Activated B cell treated with CpG ODN at 0.5 μM for 24 hours (primary cell): ENCODE results near the gene CABLES1. TPM values are rescaled to one million over a fixed set of nuclear protein-coding genes. Genes with fewer than 3 reads are reported as not detected.

Experiments
- ATAC-seq: fragments of 200-7000 bp; cut with Tn5 transposase; one replicate; pipeline ENCODE4 v1.10.0; 2021; ENCODE audit warnings: low read depth, mild to moderate bottlenecking, moderate library complexity
- CTCF ChIA-PET: fragments of 350-600 bp; sonication (Branson Sonifier 250); formaldehyde crosslinking; loops from one replicate; lab custom pipeline; 2021; ENCODE audit warnings: antibody characterized with exemption; lab: Charles Lee
- POLR2A ChIA-PET: fragments of 350-600 bp; sonication (Branson Sonifier 250); formaldehyde crosslinking; loops from one replicate; lab custom pipeline; 2021; ENCODE audit warnings: antibody characterized with exemption; lab: Charles Lee
- DNase-seq: peaks from one replicate; pipeline ENCODE4 v3.0.0; 2022
- H3K27ac Mint-ChIP-seq: one replicate; pipeline ENCODE4 v1.8.0; 2020; ENCODE audit warnings: mixed read lengths
- H3K27me3 Mint-ChIP-seq: one replicate; pipeline ENCODE4 v1.8.0; 2021; ENCODE audit warnings: mixed read lengths
- H3K36me3 Mint-ChIP-seq: one replicate; pipeline ENCODE4 v1.8.0; 2021; ENCODE audit warnings: low read depth, mixed read lengths
- H3K4me1 Mint-ChIP-seq: one replicate; pipeline ENCODE4 v1.8.0; 2021; ENCODE audit warnings: mixed read lengths
- H3K4me3 Mint-ChIP-seq: one replicate; pipeline ENCODE4 v1.8.0; 2020; ENCODE audit warnings: mild to moderate bottlenecking, mixed read lengths
- H3K9me3 Mint-ChIP-seq: one replicate; pipeline ENCODE4 v1.8.0; 2020; ENCODE audit warnings: mixed read lengths
- CTCF ChIP-seq: fragments of 200-600 bp; IDR thresholded peaks from one replicate; pipeline ENCODE4 v1.8.0; 2022; ENCODE audit warnings: antibody characterized with exemption, mild to moderate bottlenecking
- intact Hi-C: fragments of 100-400 bp; cut with micrococcal nuclease; formaldehyde crosslinking; loops from one replicate; pipeline ENCODE4 v1.15.1; 2024
- total RNA-seq: library from RNA; stranded (reverse); gene quantifications from 2 replicates; pipeline ENCODE4 v1.2.3, GENCODE V29; 2022

The CABLES1 gene
- total RNA-seq, 1 donor from 2014 or later = 32.3 TPM

GRCh38 chr18:23177433-23178072, 42.3 kb downstream of the CABLES1 start:
- H3K27ac Mint-ChIP-seq = no peak overlapping the region
- DNase-seq (no peak), ATAC-seq (no peak)
- peaks cover 13% of the 10 kb centered on the region for H3K4me1 Mint-ChIP-seq
- H3K27me3 Mint-ChIP-seq = peaks cover 2% of the 10 kb centered on the region
- TF ChIP-seq CTCF = no peak
- H3K36me3 Mint-ChIP-seq = no peaks in the 10 kb centered on the region
- no peaks in the 10 kb centered on the region for H3K9me3 Mint-ChIP-seq
- ChIA-PET CTCF (interaction anchor here (0.7 kb wide), 1 partner anchor 192 kb away, joined by 3 read pairs; no protein-coding TSS in a partner anchor), POLR2A (no interaction called here)
- intact Hi-C loops = no loop called here
- no peak overlapping the region for H3K4me3 Mint-ChIP-seq

- peaks cover 2% of the 10 kb centered on the region for H3K27me3 Mint-ChIP-seq
- TF ChIP-seq CTCF = no peak
- H3K4me1 Mint-ChIP-seq = peaks cover 13% of the 10 kb centered on the region
- ChIA-PET CTCF (interaction anchor here (0.7 kb wide), 1 partner anchor 191 kb away, joined by 3 read pairs; no protein-coding TSS in a partner anchor), POLR2A (no interaction called here)
- no peak overlapping the region for H3K4me3 Mint-ChIP-seq
- intact Hi-C loops = no loop called here
- ATAC-seq (no peak), DNase-seq (no peak)
- H3K9me3 Mint-ChIP-seq = no peaks in the 10 kb centered on the region
- no peak overlapping the region for H3K27ac Mint-ChIP-seq
- H3K36me3 Mint-ChIP-seq = no peaks in the 10 kb centered on the region
Measured at GRCh38 chr18:23178201-23178600, 42.9 kb downstream of the CABLES1 start.

GRCh38 chr18:23178661-23179081, 43.4 kb downstream of the CABLES1 start:
- DNase-seq (no peak), ATAC-seq (no peak)
- CTCF ChIA-PET = no interaction called here
- intact Hi-C loops = no loop called here
- Mint-ChIP-seq H3K36me3 (no peaks in the 10 kb centered on the region), H3K9me3 (no peaks in the 10 kb centered on the region), H3K4me1 (peaks cover 13% of the 10 kb centered on the region), H3K27ac (no peak overlapping the region), H3K27me3 (peaks cover 2% of the 10 kb centered on the region), H3K4me3 (no peak overlapping the region)
- POLR2A ChIA-PET = no interaction called here
- TF ChIP-seq CTCF = no peak

- intact Hi-C loops = no loop called here
- CTCF ChIA-PET = no interaction called here
- TF ChIP-seq CTCF = no peak
Measured at GRCh38 chr18:23179416-23179815, 44.1 kb downstream of the CABLES1 start.

GRCh38 chr18:23181547-23181946, 46.3 kb downstream of the CABLES1 start:
- H3K27ac Mint-ChIP-seq = no peak overlapping the region
- ATAC-seq (no peak), DNase-seq (no peak)
- no peaks in the 10 kb centered on the region for H3K9me3 Mint-ChIP-seq
- peaks cover 2% of the 10 kb centered on the region for H3K27me3 Mint-ChIP-seq
- intact Hi-C loops = no loop called here
- TF ChIP-seq CTCF = no peak
- H3K4me3 Mint-ChIP-seq = no peak overlapping the region
- CTCF ChIA-PET = interaction anchor here (1.5 kb wide), 1 partner anchor 198 kb away, joined by 5 read pairs; no protein-coding TSS in a partner anchor
- no peaks in the 10 kb centered on the region for H3K36me3 Mint-ChIP-seq
- POLR2A ChIA-PET = interaction anchor here (0.9 kb wide), 1 partner anchor 47 kb away, joined by 3 read pairs; no protein-coding TSS in a partner anchor
- H3K4me1 Mint-ChIP-seq = peaks cover 13% of the 10 kb centered on the region

More at GRCh38 chr18:23179416-23179815, 44.1 kb downstream of the CABLES1 start:
- DNase-seq (no peak), ATAC-seq (no peak)
- POLR2A ChIA-PET = interaction anchor here (1.5 kb wide), 1 partner anchor 10 kb away, joined by 3 read pairs; no protein-coding TSS in a partner anchor
- Mint-ChIP-seq H3K27ac (no peak overlapping the region), H3K4me3 (no peak overlapping the region), H3K9me3 (no peaks in the 10 kb centered on the region), H3K4me1 (peaks cover 13% of the 10 kb centered on the region), H3K27me3 (no peaks in the 10 kb centered on the region), H3K36me3 (no peaks in the 10 kb centered on the region)
